ENCODE results near the gene PI4K2A.

The PI4K2A gene

DNA sequence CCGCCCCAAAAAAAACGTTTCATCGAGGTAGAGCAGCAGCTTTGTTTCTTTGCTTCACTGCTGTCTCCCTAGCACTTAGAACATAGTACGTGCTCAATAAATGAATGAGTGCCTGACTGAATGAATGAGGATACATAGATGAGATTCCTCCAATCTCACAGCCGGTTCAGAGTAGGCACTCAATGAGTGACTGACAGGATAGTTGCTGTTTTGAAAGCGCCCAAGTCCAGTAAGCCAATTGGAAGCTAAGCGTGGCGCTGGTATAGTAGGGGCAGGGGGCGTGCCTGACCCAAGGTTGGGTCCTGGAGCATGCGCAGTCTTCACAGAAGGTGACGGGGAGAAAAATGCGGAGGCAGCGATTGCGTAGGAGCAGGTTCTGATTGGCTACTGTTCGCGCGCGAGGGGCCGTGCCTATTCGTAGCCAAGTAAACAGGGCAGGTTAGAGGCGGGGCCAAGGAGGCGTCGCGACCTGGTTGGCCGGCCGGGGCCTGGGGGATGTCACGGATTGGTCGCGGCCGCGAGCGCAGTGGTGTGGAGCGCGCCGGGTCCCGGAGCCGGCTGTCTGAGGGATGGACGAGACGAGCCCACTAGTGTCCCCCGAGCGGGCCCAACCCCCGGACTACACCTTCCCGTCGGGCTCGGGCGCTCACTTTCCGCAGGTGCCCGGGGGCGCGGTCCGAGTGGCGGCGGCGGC lies at the start of gene PI4K2A:
TSS of gene PI4K2A (plus strand) at position 498 of the 694 bp plus-strand sequence. CDS start at position 570, 72 bp downstream.
- peak; percentile 99 for DNase-seq (ENCODE audit: low spot score)

DNA sequence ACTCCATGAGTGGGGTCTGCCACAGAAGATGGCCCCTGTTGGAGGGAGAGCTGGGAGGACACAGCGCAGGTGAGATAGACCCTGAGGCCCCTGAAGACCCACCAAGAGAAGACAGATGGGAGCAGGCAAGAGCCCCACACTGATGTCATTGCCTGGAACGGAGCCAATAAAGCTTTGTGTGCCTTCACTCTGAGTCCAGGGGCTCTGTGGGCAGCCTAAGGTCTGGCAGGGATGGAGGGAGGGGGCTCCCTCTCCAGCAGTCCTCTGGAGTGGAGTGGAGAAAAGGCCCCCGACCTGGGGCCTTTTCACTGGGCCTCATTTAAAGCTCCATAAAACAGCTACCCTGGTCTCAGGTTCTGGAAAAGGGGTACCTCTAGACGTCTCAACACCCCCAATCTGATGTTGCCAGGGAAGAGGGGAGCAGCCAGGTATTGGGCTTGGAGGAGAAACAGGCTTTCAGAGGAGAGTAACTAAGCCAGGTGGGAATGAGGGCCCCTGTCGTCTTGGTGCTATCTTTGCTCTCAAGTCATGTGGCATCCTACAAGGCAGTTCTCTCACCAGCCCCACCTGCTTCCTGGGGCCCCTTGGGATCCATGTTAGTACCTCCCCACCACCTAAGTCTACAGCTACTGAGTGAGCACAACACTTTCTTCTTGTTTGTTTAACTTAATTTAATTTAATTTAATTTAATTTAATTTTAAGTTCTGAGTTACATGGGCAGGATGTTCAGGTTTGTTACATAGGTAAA lies 49.5 kb upstream of the PI4K2A start:
- no peak for DNase-seq (ENCODE audit: low spot score)

DNA sequence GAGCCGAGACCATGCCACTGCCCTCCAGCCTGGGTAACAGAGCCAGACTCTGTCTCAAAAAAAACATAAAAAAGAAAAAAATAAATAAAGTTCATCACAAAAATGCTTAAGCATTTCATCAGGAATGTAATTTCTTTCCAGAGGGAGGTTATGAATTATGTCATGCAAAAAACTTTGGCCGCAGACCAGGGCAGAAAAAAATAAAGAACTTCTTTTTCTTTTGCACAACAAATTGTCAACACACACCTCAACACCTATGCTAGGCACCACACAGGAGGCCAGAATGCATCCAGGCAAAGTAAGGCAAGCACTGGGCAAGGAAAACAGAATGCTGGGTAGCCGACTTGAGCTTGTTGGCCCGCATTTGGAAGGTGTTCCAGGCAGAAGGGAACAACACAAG lies 47.0 kb upstream of the PI4K2A start:
- no peak for DNase-seq (ENCODE audit: low spot score)

DNA sequence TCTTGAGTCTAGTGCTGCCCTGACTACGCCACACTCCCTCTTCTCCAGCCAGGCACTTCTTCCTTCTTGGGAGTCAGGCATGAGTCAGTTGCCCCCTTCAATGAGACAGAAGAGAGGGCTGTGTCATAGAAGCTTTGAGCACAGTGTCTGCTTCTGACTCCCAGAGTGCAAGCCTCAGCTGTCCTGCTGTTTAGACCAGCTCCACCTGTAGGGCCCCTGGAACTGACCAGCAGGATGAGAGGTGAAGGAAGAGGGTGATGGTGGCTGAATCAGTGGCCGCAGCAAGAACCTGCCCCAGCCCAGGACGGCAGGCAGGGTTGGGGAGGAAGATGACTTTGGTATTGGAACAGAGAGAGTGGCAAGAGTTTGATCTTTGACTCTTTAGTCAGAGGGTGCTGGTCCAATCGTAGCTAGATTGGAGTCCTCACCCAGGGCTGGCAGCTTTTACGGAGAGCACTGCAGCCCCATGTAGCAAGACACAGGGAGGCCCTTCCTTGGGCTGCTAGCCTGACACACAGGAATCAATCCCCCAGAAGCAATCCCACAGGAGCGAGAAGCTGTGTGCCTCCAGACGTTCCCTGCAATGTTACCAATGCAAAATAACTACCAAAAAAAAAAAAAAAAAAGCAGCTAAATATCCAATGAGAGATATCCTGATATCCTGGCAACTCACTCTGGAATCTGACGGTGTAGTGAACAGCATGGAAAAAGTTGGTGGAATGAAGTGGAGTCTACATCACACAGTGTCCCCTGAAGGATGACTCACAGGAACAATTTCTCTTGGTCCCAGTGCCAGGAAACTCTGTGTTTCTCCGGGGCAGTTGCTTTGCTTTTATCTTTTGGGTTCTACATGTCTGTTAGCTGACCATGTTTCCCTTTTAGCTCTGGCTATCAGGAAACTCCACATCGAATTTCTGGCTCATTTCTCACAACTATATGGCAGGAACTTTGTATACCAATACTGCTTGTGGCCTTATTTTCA lies 44.1 kb upstream of the PI4K2A start:
- DNase-seq (ENCODE audit: low spot score): peak; percentile 95

DNA sequence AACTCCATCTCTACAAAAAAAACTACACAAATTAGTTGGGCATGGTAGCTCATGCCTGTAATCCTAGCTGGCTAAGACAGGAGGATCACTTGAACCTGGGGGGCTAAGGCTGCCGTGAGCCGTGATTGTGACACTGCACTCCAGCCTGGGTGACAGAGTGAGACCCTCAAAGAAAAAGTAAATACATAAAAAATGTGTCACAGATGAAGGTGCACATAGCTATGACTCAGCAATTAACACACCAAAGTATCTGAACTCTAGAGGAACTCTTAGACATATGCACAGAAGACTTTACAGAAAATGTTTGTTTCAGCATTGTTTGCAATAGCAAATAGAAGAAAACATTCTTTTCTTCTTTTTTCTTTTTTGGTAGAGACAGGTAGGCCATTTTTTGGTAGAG lies 42.7 kb upstream of the PI4K2A start:
- peak; percentile 14 for DNase-seq (ENCODE audit: low spot score)

DNA sequence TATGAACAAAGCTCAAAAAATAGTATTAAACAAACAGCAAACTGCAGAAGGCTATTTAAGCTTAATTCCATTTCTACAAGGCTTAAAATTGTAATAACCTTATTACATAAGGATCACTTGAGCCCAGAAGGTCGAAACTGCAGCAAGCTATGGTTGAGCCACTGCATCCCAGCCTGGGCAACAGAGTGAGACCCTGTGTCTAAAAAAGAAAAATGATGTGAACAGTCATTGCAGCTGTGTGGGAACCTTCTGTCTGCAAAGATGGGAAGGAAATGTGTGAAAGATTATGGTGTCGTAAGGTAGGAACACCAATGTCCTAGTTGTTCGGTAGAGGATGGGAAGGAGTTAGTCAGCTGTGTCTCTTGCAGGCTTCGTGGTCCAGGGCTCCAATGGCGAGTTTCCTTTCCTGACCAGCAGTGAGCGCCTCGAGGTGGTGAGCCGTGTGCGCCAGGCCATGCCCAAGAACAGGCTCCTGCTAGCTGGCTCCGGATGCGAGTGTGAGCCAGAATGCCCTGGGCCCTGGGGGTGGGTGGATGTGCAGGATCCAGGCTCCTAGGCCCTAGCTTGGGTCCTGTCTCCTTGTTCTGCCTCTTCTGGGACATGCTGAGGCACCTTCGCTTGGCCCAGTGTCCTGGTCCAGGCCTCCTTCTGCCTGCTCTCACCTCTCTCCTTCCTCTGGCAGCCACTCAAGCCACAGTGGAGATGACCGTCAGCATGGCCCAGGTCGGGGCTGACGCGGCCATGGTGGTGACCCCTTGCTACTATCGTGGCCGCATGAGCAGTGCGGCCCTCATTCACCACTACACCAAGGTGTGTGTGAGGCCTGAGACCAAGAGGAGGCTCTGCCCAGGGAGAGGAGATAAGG lies 41.8 kb upstream of the PI4K2A start:
- no peak for DNase-seq (ENCODE audit: low spot score)

DNA sequence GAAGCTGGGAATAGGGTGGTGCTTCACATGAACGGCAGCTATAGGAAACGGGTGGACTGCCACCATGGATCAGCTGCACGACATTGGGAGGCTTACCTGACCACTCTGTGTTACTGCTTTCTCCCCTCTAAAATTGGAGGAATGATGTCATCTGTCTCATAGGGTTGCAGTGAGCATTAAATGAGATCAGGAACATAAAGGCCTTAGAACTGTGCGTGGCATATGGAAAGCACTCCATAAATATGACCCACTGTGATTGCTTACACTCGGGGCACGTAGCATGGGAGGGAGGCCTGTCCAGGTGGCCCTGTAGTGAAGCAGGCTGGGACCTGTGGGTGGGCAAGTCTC lies 41.2 kb upstream of the PI4K2A start:
- no peak for DNase-seq (ENCODE audit: low spot score)

DNA sequence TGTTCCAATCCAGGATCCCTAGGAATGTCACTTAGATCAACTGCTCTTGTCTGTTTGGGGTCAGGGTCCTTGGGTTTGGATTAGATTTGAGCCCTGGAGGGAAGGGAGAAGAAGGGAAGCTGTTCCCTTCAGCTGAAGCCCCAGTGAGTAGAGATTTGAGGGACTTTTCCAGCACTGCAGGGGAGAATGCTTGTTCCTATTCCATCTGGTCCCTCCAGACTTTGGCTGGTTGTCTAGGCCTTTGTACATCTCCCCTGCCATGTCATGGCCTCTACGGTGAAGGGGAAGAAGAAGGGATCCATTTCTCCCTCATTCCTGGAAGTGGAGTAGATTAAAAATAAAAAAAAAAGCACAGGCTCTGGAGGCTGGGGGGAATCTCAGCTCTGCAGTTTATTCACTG lies 39.9 kb upstream of the PI4K2A start:
- DNase-seq (ENCODE audit: low spot score): no peak

DNA sequence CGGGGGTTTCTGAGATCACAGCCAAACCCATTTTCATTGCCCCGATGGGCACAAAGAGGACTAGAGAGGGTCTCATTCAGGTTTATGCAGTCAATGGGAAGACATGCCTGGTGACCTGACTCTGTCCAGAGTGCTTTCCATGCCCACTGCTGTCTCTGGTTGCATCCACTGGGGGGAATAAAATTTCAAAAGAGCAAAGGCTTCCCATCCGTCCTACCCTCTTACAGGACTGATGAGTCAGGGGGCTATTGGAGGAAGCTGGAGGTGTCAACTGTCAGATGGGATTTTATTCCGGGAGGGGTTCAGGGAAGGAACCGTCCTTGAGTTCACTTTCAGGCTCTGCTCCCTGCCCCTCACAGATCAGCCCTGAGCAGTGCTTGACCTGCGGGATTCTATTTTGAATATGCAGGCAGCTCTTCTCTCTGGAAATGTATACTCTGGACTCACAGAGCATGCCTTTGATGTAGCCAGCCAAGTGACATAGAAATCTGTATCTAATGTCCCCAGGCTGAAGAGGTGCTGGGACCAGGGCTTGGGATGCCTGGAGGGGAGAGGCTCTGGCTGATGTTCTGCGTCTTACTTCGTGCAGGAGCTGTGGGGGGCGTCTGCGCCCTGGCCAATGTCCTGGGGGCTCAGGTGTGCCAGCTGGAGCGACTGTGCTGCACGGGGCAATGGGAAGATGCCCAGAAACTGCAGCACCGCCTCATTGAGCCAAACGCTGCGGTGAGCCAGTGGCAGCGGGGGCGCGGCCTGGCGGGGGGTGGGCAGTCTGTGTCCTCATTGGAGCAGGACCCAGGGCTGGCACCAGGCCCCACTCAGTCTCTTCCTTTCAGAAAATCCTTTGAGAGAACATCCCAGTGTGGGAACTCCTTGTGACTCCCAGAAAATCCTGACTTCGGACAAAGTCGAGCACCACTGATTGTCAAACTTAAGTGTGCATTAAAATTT lies 38.9 kb upstream of the PI4K2A start:
- no peak for DNase-seq (ENCODE audit: low spot score)

DNA sequence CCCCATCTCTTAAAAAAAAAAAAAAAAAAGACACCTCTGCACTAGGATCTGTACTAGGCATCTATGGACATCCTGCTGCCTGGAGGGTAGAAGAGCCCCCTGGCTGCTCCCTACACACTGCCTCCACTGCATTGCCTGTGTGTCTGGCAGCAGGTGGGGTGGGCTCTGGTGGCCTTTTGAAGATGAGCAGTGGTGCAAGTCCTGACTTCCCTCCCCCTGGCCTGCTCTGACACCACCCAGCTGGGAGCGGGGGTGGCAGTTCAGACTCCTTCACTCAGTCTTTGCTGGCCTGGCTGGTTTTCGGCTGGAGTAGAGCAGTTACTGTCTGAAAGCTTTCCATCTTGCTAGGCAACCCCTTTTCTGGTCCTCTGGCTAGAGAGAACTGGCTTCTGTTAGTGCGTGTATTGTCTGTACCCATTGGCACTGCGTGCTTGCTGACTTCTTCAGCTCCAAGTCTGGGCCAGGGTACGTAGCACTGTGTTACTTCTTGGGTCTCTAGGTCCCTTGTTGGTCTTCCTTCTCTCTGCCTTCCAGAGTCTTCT lies 33.3 kb upstream of the PI4K2A start:
- DNase-seq (ENCODE audit: low spot score): no peak

DNA sequence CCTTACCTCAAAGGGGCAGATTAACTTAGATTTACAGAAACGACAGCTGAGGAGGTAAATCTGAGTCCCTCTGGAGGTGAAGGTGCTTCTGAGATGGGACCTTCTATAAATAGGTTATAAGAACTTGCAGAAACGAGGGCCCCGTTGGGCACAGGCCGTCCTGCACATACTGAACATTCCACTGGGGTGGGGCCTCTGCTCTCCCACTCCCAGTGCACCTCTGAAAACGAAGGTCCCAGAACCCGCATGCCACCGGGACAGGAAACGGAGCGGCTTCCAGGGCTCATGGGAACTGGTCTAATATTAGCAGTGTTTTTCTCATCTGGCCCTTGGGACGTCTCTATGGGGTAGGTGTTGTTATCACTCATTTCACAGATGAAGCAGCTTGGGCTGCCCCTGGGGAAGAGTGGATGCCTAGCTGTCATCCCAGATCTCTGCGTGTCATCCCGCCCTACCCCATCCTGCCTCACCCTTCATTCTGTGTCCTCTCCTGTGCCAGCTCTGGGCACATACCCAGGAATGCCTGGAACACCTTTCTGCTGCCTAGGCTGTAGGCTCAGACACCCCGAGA lies 31.4 kb upstream of the PI4K2A start:
- DNase-seq (ENCODE audit: low spot score): no peak

DNA sequence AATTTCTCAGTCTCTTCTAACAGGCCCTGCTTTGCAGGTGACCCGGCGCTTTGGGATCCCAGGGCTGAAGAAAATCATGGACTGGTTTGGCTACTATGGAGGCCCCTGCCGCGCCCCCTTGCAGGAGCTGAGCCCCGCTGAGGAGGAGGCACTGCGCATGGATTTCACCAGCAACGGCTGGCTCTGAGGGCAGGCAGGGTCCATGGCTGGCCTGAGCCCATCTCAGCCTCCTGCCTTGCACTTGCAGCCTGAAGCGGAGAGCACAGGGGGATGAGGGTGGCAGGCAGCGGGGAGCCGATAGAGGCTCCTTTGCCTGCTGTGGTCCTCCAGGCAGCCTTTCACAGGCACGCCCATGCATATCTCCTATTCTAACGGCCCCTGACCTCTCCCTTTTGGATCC lies 29.0 kb upstream of the PI4K2A start:
- DNase-seq (ENCODE audit: low spot score): no peak

DNA sequence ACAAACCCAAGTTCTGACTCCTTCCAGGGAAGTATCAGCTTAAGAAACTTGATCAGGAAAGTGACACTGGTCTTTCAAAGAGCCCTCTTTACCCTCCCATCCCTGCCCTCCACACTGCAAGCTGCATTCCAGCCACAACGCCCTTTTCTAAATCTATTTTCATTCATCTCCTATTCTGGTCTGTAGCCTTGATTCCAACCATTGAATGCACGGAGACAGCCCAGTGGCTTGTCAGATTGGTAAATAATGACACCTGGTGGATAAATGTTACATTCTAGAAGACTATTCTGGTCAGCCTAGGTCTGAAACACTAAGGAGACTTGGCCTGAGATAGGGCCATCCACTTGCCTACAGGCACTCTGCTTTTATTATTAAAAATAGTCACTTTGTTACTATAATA lies 28.1 kb upstream of the PI4K2A start:
- peak; percentile 62 for DNase-seq (ENCODE audit: low spot score)

DNA sequence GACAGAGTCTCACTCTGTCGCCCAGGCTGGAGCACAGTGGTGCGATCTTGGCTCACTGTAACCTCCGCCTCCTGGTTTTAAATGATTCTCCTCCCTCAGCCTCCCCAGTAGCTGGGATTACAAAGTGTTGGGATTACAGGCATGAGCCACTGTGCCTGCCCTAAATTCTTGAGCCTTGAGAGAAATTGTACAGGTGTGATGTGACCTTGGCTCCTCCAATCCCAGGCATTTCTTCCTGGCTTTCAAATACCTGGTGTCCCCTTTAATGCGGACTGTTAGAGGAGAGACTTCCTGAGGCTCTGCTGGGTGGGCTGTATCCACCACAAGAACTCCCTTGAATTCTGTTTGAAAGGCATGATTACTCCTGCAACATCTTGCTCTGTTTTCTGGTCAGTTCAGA lies 22.2 kb upstream of the PI4K2A start:
- no peak for DNase-seq (ENCODE audit: low spot score)

DNA sequence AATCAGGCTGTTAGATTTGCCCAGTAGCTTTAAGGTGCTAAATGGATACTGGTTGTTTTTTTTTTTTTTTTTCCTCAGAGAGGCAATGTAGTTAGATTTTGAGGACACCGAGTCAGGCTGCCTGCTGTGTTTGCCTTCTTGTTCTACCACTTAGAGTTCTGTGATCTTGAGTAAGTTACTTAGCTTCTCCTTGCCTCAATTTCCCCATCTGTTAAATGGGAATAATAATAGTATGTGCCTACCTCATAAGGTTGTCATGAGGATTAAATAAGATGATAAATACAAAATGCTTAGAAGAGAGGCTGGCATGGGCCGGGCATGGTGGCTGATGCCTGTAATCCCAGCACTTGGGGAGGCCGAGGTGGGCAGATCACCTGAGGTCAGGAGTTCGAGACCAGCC lies 21.7 kb upstream of the PI4K2A start:
- no peak for DNase-seq (ENCODE audit: low spot score)

DNA sequence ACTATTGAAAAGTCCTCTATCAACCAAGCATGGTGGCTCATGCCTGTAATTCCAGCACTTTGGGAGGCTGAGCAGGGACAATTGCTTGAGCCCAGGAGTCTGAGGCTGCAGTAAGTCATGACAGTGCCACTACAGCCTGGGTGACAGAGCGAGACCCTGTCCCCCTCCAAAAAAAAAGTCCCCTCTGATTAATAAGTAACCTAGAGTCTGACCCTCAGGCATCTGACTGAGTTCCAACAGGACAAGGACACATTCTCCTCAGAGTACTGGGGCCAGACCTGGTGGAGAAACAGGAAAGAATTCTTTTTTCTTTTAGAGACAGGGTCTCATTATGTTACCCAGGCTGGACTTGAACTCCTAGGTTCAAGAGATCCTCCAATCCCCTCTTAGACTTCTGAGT lies 17.2 kb upstream of the PI4K2A start:
- no peak for DNase-seq (ENCODE audit: low spot score)

DNA sequence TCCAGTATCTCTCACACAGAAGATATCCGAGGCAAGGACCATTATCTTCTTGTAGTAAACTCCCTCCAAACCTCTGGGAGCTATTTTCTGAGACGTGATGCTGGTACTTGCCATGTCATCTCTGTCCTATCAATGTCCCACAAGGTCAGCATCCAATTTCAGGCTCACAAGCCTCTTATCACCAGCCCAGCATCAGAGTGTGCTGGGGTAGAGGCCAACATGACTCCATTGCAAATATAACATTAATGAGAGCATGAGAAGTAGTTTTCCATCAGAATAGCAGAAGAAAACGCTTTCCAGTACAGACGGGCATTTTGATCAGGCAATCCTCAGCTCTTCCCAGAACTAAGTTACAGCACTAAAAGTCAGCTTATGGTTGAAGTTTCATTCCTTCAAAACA lies 12.7 kb upstream of the PI4K2A start:
- DNase-seq (ENCODE audit: low spot score): no peak

DNA sequence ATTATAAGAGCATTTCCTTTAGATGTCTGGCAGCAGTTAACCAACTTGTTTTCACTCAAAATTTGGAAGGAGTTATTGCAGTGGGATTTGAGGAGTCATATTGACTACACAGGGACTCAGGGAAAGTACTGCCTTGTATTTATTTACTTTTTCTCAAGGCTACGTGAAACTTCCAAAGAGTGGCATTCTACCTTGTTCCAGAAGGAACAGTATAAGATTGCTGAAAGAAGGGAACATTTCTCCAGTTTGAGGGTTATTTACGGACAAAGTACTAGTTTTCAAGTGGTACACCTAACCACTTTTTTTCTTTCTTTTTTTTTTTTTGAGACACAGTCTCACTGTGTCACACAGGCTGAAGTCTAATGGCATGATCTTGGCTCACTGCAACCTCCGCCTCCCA lies 12.2 kb upstream of the PI4K2A start:
- no peak for DNase-seq (ENCODE audit: low spot score)

DNA sequence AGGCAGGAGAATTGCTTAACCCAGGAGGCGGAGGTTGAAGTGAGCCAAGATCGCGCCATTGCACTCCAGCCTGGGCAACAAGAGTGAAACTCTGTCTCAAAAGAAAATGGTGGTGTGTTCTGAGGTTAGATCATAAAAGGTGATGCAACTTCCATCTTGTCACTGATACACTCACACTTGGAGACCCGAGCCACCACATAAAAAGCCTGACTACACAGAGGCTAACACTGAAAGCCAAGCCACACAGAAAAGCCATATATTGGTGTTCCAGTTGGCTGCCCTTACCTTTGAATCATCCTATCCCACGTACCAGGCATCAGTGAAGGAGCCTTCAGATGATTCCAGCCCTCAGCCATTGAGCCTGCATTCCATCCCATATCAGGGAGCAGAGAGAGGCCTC lies 11.2 kb upstream of the PI4K2A start:
- DNase-seq (ENCODE audit: low spot score): no peak

DNA sequence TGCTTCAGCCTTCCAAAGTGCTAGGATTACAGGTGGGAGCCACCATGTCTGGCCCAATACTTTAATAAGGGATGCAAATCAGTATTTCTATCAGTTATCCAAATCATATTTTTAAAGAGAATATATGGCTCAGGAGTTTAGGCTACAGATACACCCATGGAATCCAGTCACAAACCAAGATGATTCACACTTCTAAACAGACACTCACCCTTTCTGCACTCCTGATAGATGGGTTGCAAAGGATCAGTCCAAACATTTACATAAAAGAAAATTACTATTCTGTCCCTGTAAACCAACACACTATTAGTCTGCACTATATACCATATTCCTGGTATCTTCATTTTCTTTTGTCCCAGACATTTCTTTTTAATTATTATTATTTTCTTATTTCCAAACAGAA lies 9.4 kb upstream of the PI4K2A start:
- no peak for DNase-seq (ENCODE audit: low spot score)

Data from kidney capillary endothelial cell (primary cell).